GM12874 (cell line): Measurements from ENCODE around the gene PLA2G4D.

Experiments used
- TF ChIP-seq, protein P1 (sequence below): IDR thresholded peaks from 2 replicates; pipeline ENCODE4 v1.5.1; 2011; ENCODE audit warnings: low read depth, mild to moderate bottlenecking, control low read depth, low read length, moderate library complexity; ENCODE audit not compliant: insufficient read depth

The PLA2G4D gene

DNA sequence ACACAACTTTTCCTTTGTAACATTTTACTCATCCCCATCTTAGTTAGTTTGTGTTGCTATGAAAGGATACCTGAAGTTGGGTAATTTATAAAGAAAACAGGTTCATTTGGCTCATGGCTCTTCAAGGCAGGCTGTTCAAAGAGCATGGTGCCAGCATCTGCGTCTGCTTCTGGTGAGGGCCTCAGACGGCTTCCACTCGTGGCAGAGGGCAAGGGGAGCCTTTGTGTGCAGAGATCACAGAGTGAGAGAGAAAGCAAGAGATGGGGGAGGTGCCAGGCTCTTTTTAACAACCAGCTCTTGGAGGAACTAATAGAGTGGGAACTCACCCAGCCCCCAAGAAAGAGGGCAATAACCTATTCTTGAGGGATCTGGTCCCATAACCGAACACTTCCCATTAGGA, 39.0 kb upstream of the PLA2G4D start:
- TF ChIP-seq, protein P1, sequence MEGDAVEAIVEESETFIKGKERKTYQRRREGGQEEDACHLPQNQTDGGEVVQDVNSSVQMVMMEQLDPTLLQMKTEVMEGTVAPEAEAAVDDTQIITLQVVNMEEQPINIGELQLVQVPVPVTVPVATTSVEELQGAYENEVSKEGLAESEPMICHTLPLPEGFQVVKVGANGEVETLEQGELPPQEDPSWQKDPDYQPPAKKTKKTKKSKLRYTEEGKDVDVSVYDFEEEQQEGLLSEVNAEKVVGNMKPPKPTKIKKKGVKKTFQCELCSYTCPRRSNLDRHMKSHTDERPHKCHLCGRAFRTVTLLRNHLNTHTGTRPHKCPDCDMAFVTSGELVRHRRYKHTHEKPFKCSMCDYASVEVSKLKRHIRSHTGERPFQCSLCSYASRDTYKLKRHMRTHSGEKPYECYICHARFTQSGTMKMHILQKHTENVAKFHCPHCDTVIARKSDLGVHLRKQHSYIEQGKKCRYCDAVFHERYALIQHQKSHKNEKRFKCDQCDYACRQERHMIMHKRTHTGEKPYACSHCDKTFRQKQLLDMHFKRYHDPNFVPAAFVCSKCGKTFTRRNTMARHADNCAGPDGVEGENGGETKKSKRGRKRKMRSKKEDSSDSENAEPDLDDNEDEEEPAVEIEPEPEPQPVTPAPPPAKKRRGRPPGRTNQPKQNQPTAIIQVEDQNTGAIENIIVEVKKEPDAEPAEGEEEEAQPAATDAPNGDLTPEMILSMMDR: no peak

DNA sequence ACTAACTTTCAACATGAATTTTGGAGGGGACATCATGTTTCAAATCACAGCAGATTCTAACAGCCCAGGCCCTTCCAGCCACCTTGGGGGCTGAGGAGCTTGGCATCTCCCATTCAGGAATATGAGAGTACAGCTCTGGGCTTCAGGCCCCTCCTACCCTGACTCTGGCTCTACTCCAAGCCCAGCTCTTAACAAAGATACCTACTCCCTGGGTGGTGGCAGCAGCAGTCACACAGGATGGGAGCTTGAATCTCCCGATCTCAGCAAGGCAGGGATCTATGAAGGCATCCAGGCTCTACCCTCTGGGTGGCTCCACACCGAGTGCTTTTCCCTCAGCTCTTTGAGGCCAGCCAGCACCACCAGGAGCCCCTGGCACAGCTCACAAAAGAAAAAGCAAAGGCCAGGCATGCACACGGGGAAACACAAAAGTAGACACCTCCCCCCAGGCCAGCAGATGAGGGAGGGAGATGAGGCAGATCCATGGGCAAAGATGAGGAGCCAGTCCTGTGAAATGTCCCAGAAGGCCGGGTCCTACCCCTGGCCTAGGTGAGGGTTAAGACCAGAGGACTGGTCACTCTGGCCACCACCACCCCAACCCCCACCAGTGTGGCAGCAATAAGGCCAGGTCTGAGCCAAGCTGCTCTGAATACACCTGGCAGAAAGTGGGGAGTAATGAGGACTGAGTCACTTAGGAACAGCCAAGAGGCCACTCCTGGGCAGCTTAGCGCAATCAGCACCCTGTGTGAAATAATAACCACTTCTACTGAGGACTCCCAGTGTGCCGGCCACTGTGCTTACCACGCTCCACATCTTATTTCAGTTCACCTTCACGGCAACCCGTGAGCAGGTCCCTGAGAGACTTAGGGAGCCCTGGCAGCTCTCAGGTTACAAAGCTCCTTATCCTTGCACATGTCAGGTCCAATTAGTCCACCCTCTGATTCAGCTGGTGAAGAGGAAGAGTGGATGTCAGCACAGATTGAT, 37.8 kb upstream of the PLA2G4D start:
- TF ChIP-seq, protein P1: no peak

DNA sequence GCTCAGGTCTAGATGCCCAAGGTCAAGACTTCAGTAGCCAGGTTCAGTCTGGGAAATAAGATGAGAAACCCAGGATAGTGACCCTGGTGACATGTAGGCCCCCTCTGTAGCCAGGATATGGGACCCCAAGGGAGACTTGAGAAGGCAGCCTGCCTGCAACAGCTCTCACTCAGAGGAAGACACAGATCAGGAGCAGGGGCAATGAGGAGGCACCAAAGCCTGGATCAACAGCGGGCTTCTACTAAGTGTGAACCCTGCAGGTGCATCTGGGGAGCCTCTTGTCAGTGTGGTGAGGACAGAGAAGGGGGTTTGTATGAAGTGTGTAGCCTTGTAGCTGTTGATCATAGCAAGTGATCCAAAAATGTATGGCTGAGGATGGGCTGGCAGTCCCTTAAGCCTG, 36.6 kb upstream of the PLA2G4D start:
- TF ChIP-seq, protein P1: no peak

DNA sequence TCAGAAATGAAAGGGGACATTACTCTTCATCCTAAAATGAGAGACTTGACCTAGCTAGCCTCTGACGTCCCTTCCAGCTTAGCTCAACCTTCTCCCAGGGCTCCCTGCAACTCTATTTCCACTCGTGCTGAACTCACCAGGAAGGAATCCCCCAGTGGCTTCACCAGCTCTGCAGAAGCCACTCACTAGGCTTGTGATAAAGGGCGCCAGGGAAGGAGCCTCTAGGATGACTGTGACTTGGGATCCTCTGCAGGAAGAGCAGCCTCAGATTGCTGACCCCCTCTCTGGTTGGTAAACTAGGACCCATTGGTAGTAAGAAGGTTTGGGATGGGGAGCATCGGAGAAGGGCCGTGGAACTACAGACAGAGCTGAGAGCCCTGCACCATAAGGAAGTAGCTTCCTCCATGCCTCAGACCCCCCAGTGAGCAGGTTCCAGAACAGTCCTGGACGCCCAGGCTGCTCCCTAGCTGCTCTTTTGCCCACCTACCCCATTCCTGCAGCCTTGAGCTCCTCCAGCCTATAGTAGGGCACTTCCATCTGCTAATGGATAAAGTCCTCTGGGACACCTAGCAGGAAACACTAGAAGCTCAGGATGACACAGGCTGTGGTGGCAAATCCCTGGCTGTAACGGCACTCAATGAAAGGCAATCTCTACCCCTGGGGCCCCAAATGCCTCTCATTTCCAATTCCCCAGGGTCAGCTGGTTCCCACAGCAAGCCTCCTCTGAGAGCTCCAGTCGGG, 36.1 kb upstream of the PLA2G4D start:
- TF ChIP-seq, protein P1: no peak

DNA sequence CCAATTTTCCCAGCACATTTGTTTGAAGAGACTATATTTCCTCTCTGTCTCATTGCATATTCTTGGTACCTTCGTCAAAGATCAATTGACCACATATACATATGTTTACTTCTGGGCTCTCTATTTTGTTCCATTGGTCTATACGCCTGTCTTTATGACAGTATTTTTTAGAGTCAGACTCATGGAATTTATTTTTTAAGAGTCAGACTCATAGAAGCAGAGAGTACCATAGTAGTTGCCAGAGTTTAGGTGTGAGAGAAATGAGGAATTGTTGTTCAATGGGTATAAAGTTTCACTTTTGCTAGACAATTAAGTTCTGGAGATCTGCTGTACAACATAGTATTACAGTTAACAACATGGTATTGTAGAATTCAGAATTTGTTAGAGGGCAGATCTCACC, 35.0 kb upstream of the PLA2G4D start:
- TF ChIP-seq, protein P1: no peak

DNA sequence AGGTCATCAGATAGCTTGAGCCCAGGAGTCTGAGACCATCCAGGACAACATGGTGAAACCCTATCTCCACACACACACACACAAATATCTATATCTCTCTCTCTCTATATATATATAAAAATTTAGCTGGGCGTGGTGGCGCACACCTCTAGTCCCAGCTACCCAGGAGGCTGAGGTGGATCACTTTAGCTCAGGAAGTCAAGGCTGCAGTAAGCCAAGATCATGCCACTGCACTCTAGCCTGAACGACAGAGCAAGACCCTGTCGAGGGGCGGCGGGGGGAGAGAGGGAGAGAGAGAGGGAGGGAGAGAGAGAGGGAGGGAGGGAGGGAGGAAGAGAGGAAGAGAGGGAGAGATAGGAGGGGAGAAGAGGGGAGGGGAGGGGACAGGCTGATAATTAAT, 34.1 kb upstream of the PLA2G4D start:
- TF ChIP-seq, protein P1: no peak

DNA sequence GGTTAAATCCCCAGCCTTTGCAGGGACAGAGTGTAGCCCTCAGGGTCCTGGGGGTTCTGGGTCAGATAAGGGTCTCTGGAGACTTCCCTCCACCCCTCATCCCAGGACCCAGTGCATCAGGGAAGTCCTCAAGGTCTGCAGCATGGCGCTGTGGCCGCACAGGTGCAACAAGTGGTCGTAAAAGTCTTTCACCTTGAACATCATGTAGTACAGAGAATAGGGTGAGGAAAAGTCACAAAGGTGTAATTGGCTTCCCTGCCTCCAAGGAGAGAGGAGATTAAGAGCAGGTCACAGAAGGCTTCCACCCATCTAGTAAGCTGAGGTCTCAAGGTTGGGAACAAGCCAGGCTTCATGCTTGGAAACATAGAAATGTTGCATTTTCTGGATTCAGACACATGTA, 29.2 kb upstream of the PLA2G4D start:
- TF ChIP-seq, protein P1: no peak
